GM19351 (cell line): Measurements from ENCODE around the gene RCOR2.

Source experiments
- ATAC-seq: cut with Tn5 transposase; IDR thresholded peaks from one replicate; pipeline ENCODE4 v1.9.1; 2021; ENCODE audit warnings: mild to moderate bottlenecking, moderate library complexity; ENCODE audit not compliant: unreplicated experiment

Gene RCOR2

GRCh38 chr11:63923319-63923718 is 6.4 kb upstream of the RCOR2 start:
- ATAC-seq, result no peak

- ATAC-seq, result no peak
Observed at GRCh38 chr11:63922673-63923192, 5.8 kb upstream of the RCOR2 start.

GRCh38 chr11:63920939-63921417 is 4.0 kb upstream of the RCOR2 start:
- no peak for ATAC-seq

- ATAC-seq, result no peak
Observed at GRCh38 chr11:63920126-63920938, 3.4 kb upstream of the RCOR2 start.

GRCh38 chr11:63919267-63920125 is 2.5 kb upstream of the RCOR2 start:
- no peak for ATAC-seq

GRCh38 chr11:63918507-63919191 is 1.7 kb upstream of the RCOR2 start:
- no peak for ATAC-seq

- no peak for ATAC-seq
Observed at GRCh38 chr11:63917692-63918506, 935 bp upstream of the RCOR2 start.

- ATAC-seq, result no peak
Observed at GRCh38 chr11:63915961-63916836, 765 bp downstream of the RCOR2 start.

- ATAC-seq, result no peak
Observed at GRCh38 chr11:63914896-63915691, 1.9 kb downstream of the RCOR2 start.

- no peak for ATAC-seq
Observed at GRCh38 chr11:63913866-63914830, 2.8 kb downstream of the RCOR2 start.

GRCh38 chr11:63912678-63913077 is 4.3 kb downstream of the RCOR2 start:
- no peak for ATAC-seq

- no peak for ATAC-seq
Observed at GRCh38 chr11:63911876-63912275, 5.1 kb downstream of the RCOR2 start.

GRCh38 chr11:63911440-63911839 is 5.5 kb downstream of the RCOR2 start:
- no peak for ATAC-seq

- ATAC-seq, result no peak
Observed at GRCh38 chr11:63910675-63911074, 6.3 kb downstream of the RCOR2 start.

GRCh38 chr11:63909591-63910506 is 7.1 kb downstream of the RCOR2 start:
- no peak for ATAC-seq
